PC-9 (cell line): ENCODE measurements around the gene CYBC1. TPM values are rescaled to one million over a fixed set of nuclear protein-coding genes. Genes with fewer than 3 reads are reported as not detected.
"Not testable (repeated sequence)": the region's sequence is repeated elsewhere in the genome, so short reads cannot be mapped to it uniquely, and the experiment has no call there.

Experiments used
- BruUV-seq: library from RNA; stranded (reverse); fragments of 400-500 nt; replicated peaks from 2 replicates; lab custom pipeline; 2021; lab: Mats Ljungman, UMichigan
- CTCF ChIA-PET: fragments of 300-600 bp; sonication (Branson Sonifier 250); formaldehyde crosslinking; loops from one replicate; lab custom pipeline; 2022; ENCODE audit warnings: antibody characterized with exemption; lab: Charles Lee
- POLR2A ChIA-PET: fragments of 300-600 bp; sonication (Branson Sonifier 250); formaldehyde crosslinking; loops from one replicate; lab custom pipeline; 2022; ENCODE audit warnings: antibody characterized with exemption; ENCODE audit not compliant: unreplicated experiment; lab: Charles Lee
- DNase-seq, 2 experiments: peaks; one replicate each; pipeline versions ENCODE4 v3.0.0 to v3.0.0-alpha.2; 2015 to 2022; ENCODE audit warnings: mixed read lengths in 1 of 2
- H2AFZ ChIP-seq: fragments of 200-600 bp; sonication (generic); 2 replicates; pipeline ENCODE4 v1.8.1; 2017; ENCODE audit warnings: antibody characterized with exemption
- H3F3A ChIP-seq: fragments of 200-600 bp; sonication (generic); 2 replicates; pipeline ENCODE4 v1.8.1; 2017; ENCODE audit warnings: antibody characterized with exemption, mild to moderate bottlenecking, low read depth; ENCODE audit not compliant: insufficient read depth
- H3K27ac ChIP-seq: fragments of 200-600 bp; sonication (generic); 2 replicates; pipeline ENCODE4 v1.6.1; 2016; ENCODE audit warnings: mixed run types
- H3K27me3 ChIP-seq: fragments of 200-600 bp; sonication (generic); 2 replicates; pipeline ENCODE4 v1.6.1; 2016; ENCODE audit warnings: low read depth, mixed run types; ENCODE audit not compliant: insufficient read depth
- H3K36me3 ChIP-seq: fragments of 200-600 bp; sonication (generic); 2 replicates; pipeline ENCODE4 v1.6.1; 2016; ENCODE audit warnings: low read depth, mixed run types
- H3K4me1 ChIP-seq: fragments of 200-600 bp; sonication (generic); replicated peaks from 2 replicates; pipeline ENCODE4 v1.6.1; 2016; ENCODE audit warnings: mixed run types; ENCODE audit not compliant: insufficient read depth
- H3K4me2 ChIP-seq: fragments of 200-600 bp; sonication (generic); 2 replicates; pipeline ENCODE4 v1.6.1; 2017; ENCODE audit warnings: mixed run types
- H3K4me3 ChIP-seq: fragments of 200-600 bp; sonication (generic); 2 replicates; pipeline ENCODE4 v1.6.1; 2016; ENCODE audit warnings: mixed run types
- H3K79me2 ChIP-seq: fragments of 200-600 bp; sonication (generic); 2 replicates; pipeline ENCODE4 v1.6.1; 2017; ENCODE audit warnings: low read depth, mixed run types
- H3K9me2 ChIP-seq: fragments of 200-600 bp; sonication (generic); 2 replicates; pipeline ENCODE4 v1.8.1; 2017; ENCODE audit warnings: mild to moderate bottlenecking; ENCODE audit not compliant: insufficient read depth
- H3K9me3 ChIP-seq: fragments of 200-600 bp; sonication (generic); 2 replicates; pipeline ENCODE4 v1.8.1; 2016; ENCODE audit warnings: low read depth; ENCODE audit not compliant: insufficient read depth
- H4K20me1 ChIP-seq: fragments of 200-600 bp; sonication (generic); 2 replicates; pipeline ENCODE4 v1.8.1; 2017; ENCODE audit not compliant: insufficient read depth
- EZH2 ChIP-seq: fragments of 200-600 bp; sonication (generic); IDR thresholded peaks from 2 replicates; pipeline ENCODE4 v1.8.0; 2017; ENCODE audit warnings: antibody characterized with exemption, low read depth
- intact Hi-C: fragments of 100-400 bp; cut with micrococcal nuclease; formaldehyde crosslinking; loops from one replicate; pipeline ENCODE4 v1.10.0; 2022; ENCODE audit not compliant: unreplicated experiment
- total RNA-seq: library from RNA; stranded (reverse); gene quantifications from 2 replicates; pipeline ENCODE4 v1.2.3, GENCODE V29; 2021
- TF ChIP-seq, protein P1 (sequence below): fragments of 200-600 bp; sonication (generic); conservative IDR thresholded peaks from 2 replicates; pipeline ENCODE4 v1.6.1; 2017; ENCODE audit warnings: mixed run types, antibody characterized with exemption, mild to moderate bottlenecking, moderate library complexity

CYBC1 gene
- total RNA-seq, 1 experiment from 2014 or later, result 78.4 TPM

DNA sequence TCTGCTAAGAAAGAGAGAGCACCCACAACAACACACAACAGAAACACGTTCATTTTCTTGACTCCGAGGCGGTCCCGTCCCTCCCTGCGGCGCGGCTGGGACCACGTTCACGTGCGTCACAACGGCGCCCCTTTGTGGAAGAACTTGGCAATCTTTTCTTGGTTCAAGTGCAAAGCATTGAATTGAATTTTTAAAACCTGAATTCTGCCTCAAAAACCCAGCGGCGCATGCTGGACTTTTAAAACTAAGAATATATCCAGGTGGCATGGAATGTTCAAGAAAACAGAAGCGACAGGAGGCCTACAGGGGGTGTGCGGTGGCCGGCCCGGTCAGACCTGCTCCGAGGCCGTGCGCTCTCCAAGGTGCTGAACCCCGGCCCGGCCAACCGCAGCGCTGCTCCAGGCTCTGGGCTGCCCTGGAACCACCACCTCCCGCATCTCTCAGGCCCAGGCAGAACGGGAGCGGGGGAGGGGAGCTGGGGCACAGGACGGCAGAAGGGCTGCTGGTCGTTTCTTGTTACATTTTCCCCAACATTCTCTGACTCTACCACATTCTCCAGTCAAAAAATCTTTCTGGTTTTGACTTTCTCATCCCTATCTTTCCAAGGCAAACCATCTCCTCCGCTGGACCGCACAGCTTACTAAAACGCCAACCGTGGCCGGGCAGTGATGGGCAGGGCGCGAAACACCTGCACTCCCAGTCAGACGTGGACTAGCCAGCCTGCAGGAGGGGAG is 35.8 kb downstream of the CYBC1 start:
- TF ChIP-seq, protein P1, sequence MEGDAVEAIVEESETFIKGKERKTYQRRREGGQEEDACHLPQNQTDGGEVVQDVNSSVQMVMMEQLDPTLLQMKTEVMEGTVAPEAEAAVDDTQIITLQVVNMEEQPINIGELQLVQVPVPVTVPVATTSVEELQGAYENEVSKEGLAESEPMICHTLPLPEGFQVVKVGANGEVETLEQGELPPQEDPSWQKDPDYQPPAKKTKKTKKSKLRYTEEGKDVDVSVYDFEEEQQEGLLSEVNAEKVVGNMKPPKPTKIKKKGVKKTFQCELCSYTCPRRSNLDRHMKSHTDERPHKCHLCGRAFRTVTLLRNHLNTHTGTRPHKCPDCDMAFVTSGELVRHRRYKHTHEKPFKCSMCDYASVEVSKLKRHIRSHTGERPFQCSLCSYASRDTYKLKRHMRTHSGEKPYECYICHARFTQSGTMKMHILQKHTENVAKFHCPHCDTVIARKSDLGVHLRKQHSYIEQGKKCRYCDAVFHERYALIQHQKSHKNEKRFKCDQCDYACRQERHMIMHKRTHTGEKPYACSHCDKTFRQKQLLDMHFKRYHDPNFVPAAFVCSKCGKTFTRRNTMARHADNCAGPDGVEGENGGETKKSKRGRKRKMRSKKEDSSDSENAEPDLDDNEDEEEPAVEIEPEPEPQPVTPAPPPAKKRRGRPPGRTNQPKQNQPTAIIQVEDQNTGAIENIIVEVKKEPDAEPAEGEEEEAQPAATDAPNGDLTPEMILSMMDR, result peak; percentile 53; the same call in 1 of the 2 replicates
- TF ChIP-seq EZH2, result no peak
- no peak overlapping the region for H3K4me2 ChIP-seq

DNA sequence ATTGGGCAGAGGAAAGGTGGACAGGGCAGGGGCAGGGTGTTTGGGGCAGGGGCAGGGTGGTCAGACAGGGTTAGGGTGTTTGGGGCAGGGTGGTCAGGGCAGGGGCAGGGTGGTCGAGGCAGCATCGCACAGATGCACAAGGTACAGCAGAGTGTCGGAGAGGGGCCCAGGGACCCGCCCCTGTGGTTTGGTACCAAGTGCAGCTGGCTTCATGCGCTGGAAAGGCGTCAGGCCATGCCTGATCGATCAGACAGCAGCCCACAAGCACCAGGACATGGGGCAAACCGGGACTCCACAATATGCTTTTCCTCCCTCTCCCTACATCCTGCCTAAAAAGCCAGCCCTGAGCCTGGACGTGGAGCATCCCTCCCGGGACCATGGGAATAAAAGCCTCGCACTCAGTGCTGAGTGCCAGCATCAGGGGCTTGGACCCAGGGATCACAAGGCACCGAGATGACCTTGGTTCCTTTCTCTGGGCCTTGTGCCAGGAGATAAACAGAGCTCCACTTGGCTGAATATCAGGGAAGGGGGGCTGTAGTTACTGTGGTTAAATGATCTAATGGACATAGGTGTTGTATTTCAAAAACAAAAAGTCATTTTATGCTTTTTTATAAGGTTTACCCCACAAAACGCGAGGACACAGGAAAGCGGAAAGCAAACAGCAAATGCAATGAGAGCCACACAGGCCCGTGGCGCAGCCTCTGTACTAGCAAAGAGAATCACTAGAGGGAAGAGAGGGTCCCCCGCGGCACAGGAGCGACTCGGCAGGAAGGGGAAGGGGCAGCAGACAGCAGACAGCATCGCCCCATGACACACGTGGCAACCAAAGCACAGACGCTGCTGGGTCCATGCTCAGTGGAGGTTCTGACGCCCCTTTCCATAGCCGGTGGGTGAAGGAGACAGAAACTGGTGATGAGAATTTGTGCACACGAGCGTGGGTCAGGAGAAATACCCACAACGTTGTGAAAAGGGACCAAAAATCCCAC is 37.7 kb downstream of the CYBC1 start:
- Histone ChIP-seq H3K4me1 (no peaks in the 10 kb centered on the region), H2AFZ (no peak overlapping the region), H3K4me3 (no peak overlapping the region), H3K27ac (no peak overlapping the region), H4K20me1 (peaks cover 9% of the 10 kb centered on the region), H3K9me2 (no peaks in the 10 kb centered on the region), H3K4me2 (no peak overlapping the region), H3F3A (no peaks in the 10 kb centered on the region), H3K9me3 (no peaks in the 10 kb centered on the region), H3K27me3 (no peaks in the 10 kb centered on the region), H3K79me2 (0 out of 2 replicates have a peak, but pooled peaks cover 3% of the 10 kb centered on the region), H3K36me3 (no peaks in the 10 kb centered on the region)
- no peak for TF ChIP-seq EZH2
- TF ChIP-seq, protein P1, result no peak
- intact Hi-C loops, result loop anchor here (5.0 kb wide), 1 partner anchor 61 kb away; no protein-coding TSS in a partner anchor
- ChIA-PET CTCF (interaction anchor here (0.6 kb wide), 1 partner anchor 43 kb away, joined by 3 read pairs; no protein-coding TSS in a partner anchor), POLR2A (no interaction called here)
- no peak for DNase-seq
- no TSS peak for BruUV-seq

More for the DNA sequence above, 35.8 kb downstream of the CYBC1 start:
- H3K4me1 ChIP-seq, result peaks cover 8% of the 10 kb centered on the region
- peak in 1 of 2 experiments; percentile 27 for DNase-seq
- no peak overlapping the region for H3K27ac ChIP-seq
- 0 out of 2 replicates have a peak, but pooled peaks cover 3% of the 10 kb centered on the region for H3K79me2 ChIP-seq
- ChIA-PET CTCF (no interaction called here), POLR2A (no interaction called here)
- H3K36me3 ChIP-seq, result no peaks in the 10 kb centered on the region
- H3K9me3 ChIP-seq, result no peaks in the 10 kb centered on the region
- peaks cover 9% of the 10 kb centered on the region for H4K20me1 ChIP-seq
- H3F3A ChIP-seq, result no peaks in the 10 kb centered on the region
- no peak overlapping the region for H3K4me3 ChIP-seq
- no TSS peak for BruUV-seq
- H3K27me3 ChIP-seq, result no peaks in the 10 kb centered on the region
- intact Hi-C loops, result loop anchor here (5.0 kb wide), 2 partner anchors 62 to 138 kb away; no protein-coding TSS in a partner anchor
- no peaks in the 10 kb centered on the region for H3K9me2 ChIP-seq
- no peak overlapping the region for H2AFZ ChIP-seq

DNA sequence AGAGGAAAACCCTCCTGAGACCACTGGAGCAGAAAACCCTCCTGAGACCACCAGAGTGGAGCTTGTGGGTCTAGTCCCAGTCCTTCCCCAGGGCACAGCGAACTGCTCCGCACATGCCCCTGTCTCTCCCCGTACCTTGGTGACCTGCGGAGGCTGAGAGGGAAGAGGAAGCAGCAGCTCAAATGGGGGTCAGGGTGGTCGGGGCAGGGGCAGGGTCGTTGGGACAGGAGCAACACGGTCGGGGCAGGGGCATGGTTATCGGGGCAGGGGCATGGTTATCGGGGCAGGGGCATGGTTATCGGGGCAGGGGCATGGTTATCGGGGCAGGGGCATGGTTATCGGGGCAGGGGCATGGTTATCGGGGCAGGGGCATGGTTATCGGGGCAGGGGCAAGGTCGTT is 38.5 kb downstream of the CYBC1 start:
- H3K27me3 ChIP-seq, H3K4me2 ChIP-seq, H3K9me3 ChIP-seq, H3K27ac ChIP-seq, H3K36me3 ChIP-seq, BruUV-seq, H4K20me1 ChIP-seq, H3K4me3 ChIP-seq, H3F3A ChIP-seq, H3K79me2 ChIP-seq, H3K9me2 ChIP-seq, DNase-seq, H3K4me1 ChIP-seq, POLR2A ChIA-PET, H2AFZ ChIP-seq: not testable (repeated sequence)
- CTCF ChIA-PET, result interaction anchor here (0.7 kb wide), 1 partner anchor 674 kb away, joined by 3 read pairs; no protein-coding TSS in a partner anchor
- intact Hi-C loops, result loop anchor here (5.0 kb wide), 1 partner anchor 60 kb away; no protein-coding TSS in a partner anchor
